ENCODE data around the gene FZR1.
A peak's percentile ranks its signal among the peaks of the same experiment; 100 is the strongest.
"Not testable (repeated sequence)": the region's sequence is repeated elsewhere in the genome, so short reads cannot be mapped to it uniquely, and the experiment has no call there.

Gene FZR1

GRCh38 chr19:3548606-3549005, 42.5 kb downstream of the FZR1 start:
- peak; percentile 93 to 97 for DNase-seq

- no peak for DNase-seq
These were observed 43.7 kb downstream of the FZR1 start for GRCh38 chr19:3549816-3550215.

GRCh38 chr19:3550947-3551791, 45.1 kb downstream of the FZR1 start:
- no peak for DNase-seq

GRCh38 chr19:3551792-3552095, 45.6 kb downstream of the FZR1 start:
- DNase-seq = no peak

- DNase-seq = peak; percentile 35 to 62
These were observed 48.4 kb downstream of the FZR1 start for GRCh38 chr19:3554254-3555083.

- DNase-seq = no peak
These were observed 49.7 kb downstream of the FZR1 start for GRCh38 chr19:3555653-3556422.

DNA sequence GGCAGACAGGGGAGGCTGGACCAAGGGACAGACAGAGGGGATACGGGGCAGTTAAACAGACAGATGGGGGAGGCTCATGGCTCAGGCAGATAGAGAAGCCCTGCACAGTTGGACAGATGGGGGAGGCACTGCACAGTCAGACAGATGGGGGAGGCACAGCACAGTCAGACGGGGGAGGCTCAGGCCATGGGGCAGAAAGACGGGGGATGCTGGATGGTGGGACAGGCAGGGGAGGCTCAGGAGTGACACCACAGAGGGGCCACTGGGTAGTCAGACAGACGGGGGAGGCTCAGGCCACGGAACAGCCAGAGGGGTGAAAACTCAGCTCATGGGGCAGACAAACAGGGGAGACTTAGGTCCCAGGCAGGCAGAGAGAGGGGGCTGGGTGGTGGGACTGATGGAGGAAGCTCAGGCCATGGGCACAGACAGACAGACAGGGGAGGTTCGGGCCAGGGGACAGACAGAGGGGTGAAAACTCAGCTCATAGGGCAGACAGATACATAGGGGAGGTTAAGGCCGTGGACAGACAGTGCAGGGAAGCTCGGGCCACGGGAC, 50.4 kb downstream of the FZR1 start:
- DNase-seq = no peak

- no peak for DNase-seq
These were observed 50.9 kb downstream of the FZR1 start for GRCh38 chr19:3556978-3557460.

DNA sequence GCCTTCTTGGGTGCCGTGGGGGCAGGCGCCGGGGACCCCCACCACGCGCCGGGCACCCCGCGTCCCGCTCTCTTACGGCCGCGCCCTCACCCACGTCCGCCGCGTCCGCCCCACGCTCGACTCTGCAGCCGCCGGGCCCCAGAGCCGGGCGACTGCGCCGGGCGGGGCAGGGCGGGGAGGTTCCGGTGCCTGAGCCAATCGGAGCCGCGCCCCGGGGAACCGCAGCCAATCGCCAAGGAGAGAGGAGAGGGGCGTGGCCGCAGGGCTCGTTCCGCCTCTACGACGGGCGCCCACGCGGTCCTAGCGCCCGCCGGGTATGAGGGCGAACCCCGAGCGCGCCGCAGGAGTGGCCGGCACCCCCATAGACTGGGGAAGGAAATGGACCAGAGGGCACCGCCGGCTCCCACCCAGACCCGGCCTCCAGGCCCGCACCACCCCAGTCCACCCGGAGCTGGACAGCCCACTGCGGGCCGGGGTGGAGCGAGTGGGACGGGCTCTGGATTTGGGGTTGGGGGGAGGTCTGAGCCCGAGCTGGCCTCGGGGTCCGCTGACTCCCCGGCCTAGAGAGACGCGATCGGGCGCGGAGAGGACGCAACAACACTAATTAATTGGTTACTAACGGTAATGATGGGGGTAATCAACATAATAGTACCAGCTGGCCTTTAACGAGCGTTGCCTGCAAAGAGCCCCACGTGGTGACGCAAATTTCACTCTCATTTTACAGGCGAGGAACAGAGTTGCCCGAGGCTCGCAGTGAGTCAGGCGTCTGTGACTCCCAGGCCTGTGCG, 51.5 kb downstream of the FZR1 start, which contains the start of gene MFSD12:
Gene MFSD12 (minus strand): TSS at position 126 of the 788 bp plus-strand sequence. CDS start 183 bp downstream, outside the sequence.
- DNase-seq = peak; percentile 97 to 98

DNA sequence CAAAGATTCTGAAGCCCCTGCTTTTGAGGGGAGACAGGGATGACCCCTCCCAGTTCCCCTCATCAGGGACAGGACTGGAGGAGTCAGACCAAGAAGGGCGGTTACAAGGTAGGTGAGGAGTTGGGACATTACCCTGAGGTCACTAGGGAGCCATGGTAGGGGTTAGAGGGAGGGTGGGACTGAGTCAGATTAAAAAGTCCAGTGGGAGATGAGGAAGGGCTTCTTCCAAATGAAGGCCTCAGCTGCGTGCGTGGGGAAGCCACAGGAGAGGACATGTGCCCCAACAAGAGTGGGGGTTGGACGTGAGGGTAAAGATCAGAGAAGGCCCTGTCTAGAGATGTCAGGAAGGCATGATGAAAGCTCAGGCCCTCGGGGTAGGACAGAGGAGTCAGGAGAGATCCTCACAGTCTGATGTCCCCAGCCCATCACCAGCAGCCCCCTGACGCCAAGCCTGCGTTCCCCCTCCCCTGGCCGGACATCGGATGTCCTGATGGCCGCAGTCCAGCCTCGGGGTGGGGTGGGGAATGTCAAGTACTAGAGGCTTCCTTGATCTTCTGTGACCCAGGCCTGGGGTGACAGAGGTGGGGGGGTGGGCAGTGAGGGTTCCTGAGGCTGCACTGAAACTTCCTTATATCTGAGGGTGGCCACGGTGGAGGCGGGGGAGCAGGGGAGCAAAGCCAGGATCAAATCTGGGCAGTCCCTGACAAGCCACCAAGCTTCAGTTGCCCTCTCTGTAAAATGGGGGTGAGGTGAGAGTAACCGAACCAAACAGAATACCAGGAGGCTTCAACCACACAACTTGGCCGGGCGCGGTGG, 57.8 kb downstream of the FZR1 start:
- DNase-seq = peak; percentile 54 to 90

GRCh38 chr19:3565139-3565538, 59.0 kb downstream of the FZR1 start:
- DNase-seq = no peak

GRCh38 chr19:3570042-3570441, 63.9 kb downstream of the FZR1 start:
- not testable (repeated sequence) for DNase-seq

GRCh38 chr19:3570606-3571011, 64.5 kb downstream of the FZR1 start:
- DNase-seq = peak; percentile 57 to 87

DNA sequence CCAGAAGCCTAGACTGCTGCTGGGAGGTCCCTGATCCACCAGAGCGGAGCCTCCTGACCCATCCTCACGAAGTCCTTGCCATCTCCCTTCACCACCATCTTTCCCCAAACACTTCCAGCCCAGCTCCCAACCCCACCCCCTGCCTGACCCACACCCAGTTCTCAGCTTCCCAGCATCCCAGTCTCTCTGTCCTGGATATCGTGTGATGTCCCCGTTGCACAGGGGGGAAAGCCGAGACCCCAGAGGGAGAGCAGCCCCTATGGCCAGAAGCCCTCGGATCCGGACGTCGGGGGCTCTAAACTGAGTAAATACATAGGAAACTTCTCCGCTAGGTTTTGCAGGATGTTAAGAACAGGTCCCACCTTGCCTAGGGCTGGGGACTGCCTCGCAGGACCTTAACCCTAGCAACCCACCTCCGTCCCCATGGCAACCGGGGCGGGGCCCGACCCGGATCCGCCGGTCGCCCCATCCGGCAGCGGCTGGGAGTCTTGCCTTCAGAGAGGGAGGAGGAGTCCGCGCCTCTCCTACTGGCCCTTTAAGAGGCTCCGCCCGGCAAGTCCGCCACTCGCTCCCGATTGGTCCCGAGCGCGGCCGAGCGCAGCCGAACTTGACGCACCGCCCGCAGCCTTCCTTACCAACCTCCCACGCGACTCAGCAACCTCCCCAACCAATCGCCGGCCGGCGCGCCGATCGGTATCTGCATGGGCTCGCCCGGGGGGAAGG, 66.2 kb downstream of the FZR1 start:
- DNase-seq = peak; percentile 100

GRCh38 chr19:3572855-3573161, 66.7 kb downstream of the FZR1 start, which contains the start of gene HMG20B:
Gene HMG20B (plus strand): TSS chr19:3572944. CDS start chr19:3573310, 366 bp downstream.
- no peak for DNase-seq

DNA sequence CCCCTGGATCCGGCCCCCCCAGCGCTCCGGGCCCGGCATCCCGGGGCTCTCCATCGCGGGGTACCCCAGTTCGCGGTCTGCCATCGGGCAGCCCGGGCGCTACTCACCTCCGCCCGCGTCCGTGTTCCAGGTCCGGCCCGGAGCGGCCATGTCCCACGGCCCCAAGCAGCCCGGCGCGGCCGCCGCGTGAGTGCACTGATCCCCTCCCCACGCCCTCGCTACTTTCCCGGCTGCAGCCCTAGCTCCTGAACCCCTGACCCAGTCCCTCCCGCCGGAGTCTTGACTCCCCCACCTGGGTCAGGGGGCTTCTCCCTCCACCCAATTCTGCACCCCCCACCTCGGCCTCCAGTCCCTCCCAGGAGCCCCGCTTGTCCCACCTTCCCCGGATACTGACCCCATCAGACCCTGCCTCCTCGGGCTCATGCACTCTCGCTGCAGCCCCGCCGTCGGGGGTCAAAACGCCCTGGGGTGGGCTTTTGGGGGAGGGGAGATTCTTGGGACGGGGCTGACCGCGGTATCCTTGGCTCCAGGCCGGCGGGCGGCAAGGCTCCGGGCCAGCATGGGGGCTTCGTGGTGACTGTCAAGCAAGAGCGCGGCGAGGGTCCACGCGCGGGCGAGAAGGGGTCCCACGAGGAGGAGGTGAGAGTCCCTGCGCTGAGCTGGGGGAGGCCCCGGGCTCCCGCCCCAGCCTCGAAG, 67.2 kb downstream of the FZR1 start:
- DNase-seq = no peak

DNA sequence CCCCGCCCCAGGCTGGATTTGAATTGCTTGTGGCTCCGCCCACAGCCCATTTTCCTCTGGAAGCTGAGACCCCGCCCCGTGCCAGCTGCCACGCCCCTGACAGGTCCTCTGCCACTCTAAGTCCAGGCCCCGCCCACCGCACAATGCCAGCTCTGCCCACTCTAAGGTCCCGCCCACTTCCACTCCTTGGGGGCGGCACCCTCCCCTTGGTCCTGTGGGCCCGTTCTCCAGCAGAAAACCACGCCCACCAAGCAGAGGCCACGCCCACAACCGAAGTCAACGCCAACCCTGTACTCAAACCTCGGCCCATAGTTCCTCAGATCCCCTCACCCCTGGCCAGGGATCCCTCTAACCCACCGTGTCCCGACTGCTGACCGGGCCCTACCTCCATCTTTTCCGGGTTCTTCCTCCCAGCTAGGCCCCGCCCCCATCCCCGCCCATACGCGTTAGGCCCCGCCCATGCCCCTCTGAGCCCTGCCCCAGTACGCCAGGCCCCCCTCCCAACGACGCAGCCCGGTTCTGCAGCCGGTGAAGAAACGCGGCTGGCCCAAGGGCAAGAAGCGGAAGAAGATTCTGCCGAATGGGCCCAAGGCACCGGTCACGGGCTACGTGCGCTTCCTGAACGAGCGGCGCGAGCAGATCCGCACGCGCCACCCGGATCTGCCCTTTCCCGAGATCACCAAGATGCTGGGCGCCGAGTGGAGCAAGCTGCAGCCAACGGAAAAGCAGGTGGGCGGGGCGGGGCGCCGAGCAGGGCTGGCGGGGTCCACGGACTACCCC, 67.9 kb downstream of the FZR1 start:
- peak; percentile 99 to 100 for DNase-seq

GRCh38 chr19:3575260-3575741, 69.2 kb downstream of the FZR1 start:
- no peak for DNase-seq
